IMR-90 (cell line): Measurements from ENCODE around the gene ANKRD44. TPM values are rescaled to one million over a fixed set of nuclear protein-coding genes. Genes with fewer than 3 reads are reported as not detected.

Source experiments
- ATAC-seq: fragments of 200-7000 bp; cut with Tn5 transposase; 2 replicates; pipeline ENCODE4 v1.9.1; 2020; ENCODE audit warnings: low read depth, mild to moderate bottlenecking, moderate library complexity
- BruUV-seq: library from RNA; stranded (reverse); fragments of 400-500 nt; replicated peaks from 2 replicates; lab custom pipeline; 2021; lab: Mats Ljungman, UMichigan
- CTCF ChIA-PET: fragments of 300-600 bp; formaldehyde crosslinking; extraction: SDS; loops from one replicate; lab custom pipeline; 2021; ENCODE audit warnings: antibody characterized with exemption; lab: Yijun Ruan, JAX
- POLR2A ChIA-PET: fragments of 300-600 bp; sonication (Branson Sonifier 250); formaldehyde crosslinking; loops from one replicate; lab custom pipeline; 2022; ENCODE audit warnings: antibody characterized with exemption; ENCODE audit not compliant: unreplicated experiment; lab: Charles Lee
- DNase-seq: peaks from one replicate; pipeline ENCODE4 v3.0.0; 2013
- H2AFZ ChIP-seq: replicated peaks from 2 replicates; pipeline ENCODE3; 2013; ENCODE audit warnings: low read length, mild to moderate bottlenecking; ENCODE audit not compliant: poor library complexity
- H2AK5ac ChIP-seq: 2 replicates; pipeline ENCODE4 v1.6.1; 2013; ENCODE audit warnings: low read depth, low read length, inconsistent platforms
- H2AK9ac ChIP-seq: replicated peaks from 2 replicates; pipeline ENCODE3; 2013; ENCODE audit warnings: mild to moderate bottlenecking, low read depth, low read length, moderate library complexity; ENCODE audit not compliant: poor library complexity
- H2BK120ac ChIP-seq: 2 replicates; pipeline ENCODE4 v1.6.1; 2013; ENCODE audit warnings: low read depth, low read length, inconsistent platforms
- H2BK15ac ChIP-seq: 3 replicates; pipeline ENCODE4 v1.6.1; 2013; ENCODE audit warnings: low read depth, low read length, inconsistent platforms
- H2BK20ac ChIP-seq: 2 replicates; pipeline ENCODE4 v1.6.1; 2013; ENCODE audit warnings: low read depth, mild to moderate bottlenecking, inconsistent platforms, low read length, moderate library complexity
- H2BK5ac ChIP-seq: 2 replicates; pipeline ENCODE4 v1.6.1; 2013; ENCODE audit warnings: mild to moderate bottlenecking, low read depth, low read length, inconsistent platforms; ENCODE audit not compliant: poor library complexity, severe bottlenecking
- H3K14ac ChIP-seq: replicated peaks from 2 replicates; pipeline ENCODE4 v1.6.1; 2013; ENCODE audit warnings: low read depth, low read length, inconsistent platforms
- H3K18ac ChIP-seq: 2 replicates; pipeline ENCODE4 v1.6.1; 2013; ENCODE audit warnings: low read depth, low read length, control low read depth
- H3K23ac ChIP-seq: 2 replicates; pipeline ENCODE4 v1.6.1; 2013; ENCODE audit warnings: low read depth, low read length, inconsistent platforms
- H3K27ac ChIP-seq: 2 replicates; pipeline ENCODE4 v1.5.1; 2013; ENCODE audit warnings: mild to moderate bottlenecking, control low read depth, low read length; ENCODE audit not compliant: insufficient read depth
- H3K27me3 ChIP-seq: 2 replicates; pipeline ENCODE4 v1.6.1; 2013; ENCODE audit warnings: low read length; ENCODE audit not compliant: control insufficient read depth, insufficient read depth
- H3K36me3 ChIP-seq: 2 replicates; pipeline ENCODE4 v1.6.1; 2013; ENCODE audit warnings: low read length, mixed read lengths; ENCODE audit not compliant: control insufficient read depth, insufficient read depth
- H3K4ac ChIP-seq: 2 replicates; pipeline ENCODE4 v1.6.1; 2013; ENCODE audit warnings: low read depth, low read length, inconsistent platforms
- H3K4me1 ChIP-seq: 2 replicates; pipeline ENCODE4 v1.6.1; 2013; ENCODE audit warnings: low read length, mixed read lengths; ENCODE audit not compliant: control insufficient read depth, insufficient read depth
- H3K4me2 ChIP-seq: 2 replicates; pipeline ENCODE4 v1.6.1; 2013; ENCODE audit warnings: low read depth, mild to moderate bottlenecking, control low read depth, low read length, moderate library complexity
- H3K4me3 ChIP-seq: 2 replicates; pipeline ENCODE4 v1.5.1; 2013; ENCODE audit warnings: low read depth, mild to moderate bottlenecking, control low read depth, low read length, moderate library complexity; ENCODE audit not compliant: insufficient read depth
- H3K56ac ChIP-seq: 2 replicates; pipeline ENCODE4 v1.6.1; 2013; ENCODE audit warnings: low read length, inconsistent platforms; ENCODE audit not compliant: insufficient read depth; ENCODE audit errors: extremely low read depth
- H3K79me1 ChIP-seq, 2 experiments: 2 replicates each; pipeline ENCODE4 v1.6.1; 2013; ENCODE audit warnings: low read length in 2 of 2, inconsistent platforms in 1 of 2, low read depth in 1 of 2
- H3K9ac ChIP-seq: 2 replicates; pipeline ENCODE4 v1.6.1; 2013; ENCODE audit warnings: low read depth, low read length, control low read depth
- H3K9me1 ChIP-seq: 2 replicates; pipeline ENCODE4 v1.6.1; 2013; ENCODE audit warnings: low read length, inconsistent platforms; ENCODE audit not compliant: insufficient read depth
- H3K9me3 ChIP-seq: 2 replicates; pipeline ENCODE4 v1.6.1; 2013; ENCODE audit warnings: low read length; ENCODE audit not compliant: control insufficient read depth, insufficient read depth
- H4K20me1 ChIP-seq: 2 replicates; pipeline ENCODE4 v1.6.1; 2013; ENCODE audit warnings: low read length, inconsistent platforms; ENCODE audit not compliant: insufficient read depth
- H4K5ac ChIP-seq: 2 replicates; pipeline ENCODE4 v1.6.1; 2013; ENCODE audit warnings: mild to moderate bottlenecking, low read depth, low read length, control low read depth
- H4K8ac ChIP-seq, 2 experiments: 2 replicates each; pipeline ENCODE4 v1.6.1; 2013; ENCODE audit warnings: low read depth in 2 of 2, low read length in 2 of 2, control low read depth in 1 of 2, inconsistent platforms in 1 of 2
- H4K91ac ChIP-seq: 2 replicates; pipeline ENCODE4 v1.6.1; 2013; ENCODE audit warnings: low read depth, low read length, inconsistent platforms; ENCODE audit not compliant: insufficient read depth
- BHLHE40 ChIP-seq: fragments of 150-350 bp; IDR thresholded peaks from 2 replicates; pipeline ENCODE4 v1.6.1; 2016; ENCODE audit warnings: mild to moderate bottlenecking, low read depth, low read length
- CEBPB ChIP-seq: IDR thresholded peaks from 2 replicates; pipeline ENCODE4 v1.6.1; 2012; ENCODE audit warnings: low read depth, low read length, improper control_type of control experiment
- CHD1 ChIP-seq: IDR thresholded peaks from 2 replicates; pipeline ENCODE4 v1.6.1; 2012; ENCODE audit warnings: low read depth, low read length, improper control_type of control experiment
- CTCF ChIP-seq: conservative IDR thresholded peaks from 2 replicates; pipeline ENCODE4 v1.5.1; 2012; ENCODE audit warnings: mild to moderate bottlenecking, low read depth, low read length, improper control_type of control experiment
- FOS ChIP-seq: fragments of 150-350 bp; IDR thresholded peaks from 2 replicates; pipeline ENCODE4 v1.6.1; 2016; ENCODE audit warnings: low read depth, low read length
- MAFK ChIP-seq: IDR thresholded peaks from 2 replicates; pipeline ENCODE4 v1.6.1; 2012; ENCODE audit warnings: low read depth, low read length, improper control_type of control experiment
- MAZ ChIP-seq: IDR thresholded peaks from 2 replicates; pipeline ENCODE4 v1.6.1; 2012; ENCODE audit warnings: low read depth, mild to moderate bottlenecking, low read length, improper control_type of control experiment, moderate library complexity, borderline replicate concordance
- MXI1 ChIP-seq: IDR thresholded peaks from 2 replicates; pipeline ENCODE4 v1.6.1; 2012; ENCODE audit warnings: low read depth, mild to moderate bottlenecking, low read length, moderate library complexity, borderline replicate concordance
- NFE2L2 ChIP-seq: fragments of 150-350 bp; IDR thresholded peaks from 2 replicates; pipeline ENCODE4 v1.6.1; 2016; ENCODE audit warnings: low read depth, mild to moderate bottlenecking, low read length
- POLR2A ChIP-seq: IDR thresholded peaks from 2 replicates; pipeline ENCODE4 v1.6.1; 2012; ENCODE audit warnings: mild to moderate bottlenecking, low read depth, low read length
- RAD21 ChIP-seq: IDR thresholded peaks from 2 replicates; pipeline ENCODE4 v1.6.1; 2012; ENCODE audit warnings: low read length, improper control_type of control experiment
- RCOR1 ChIP-seq: IDR thresholded peaks from 2 replicates; pipeline ENCODE4 v1.6.1; 2012; ENCODE audit warnings: mild to moderate bottlenecking, low read length, improper control_type of control experiment; ENCODE audit not compliant: insufficient replicate concordance
- RFX5 ChIP-seq: IDR thresholded peaks from 2 replicates; pipeline ENCODE4 v1.8.0; 2012; ENCODE audit warnings: low read depth, mild to moderate bottlenecking, low read length, moderate library complexity
- WGBS, 2 experiments: methylation state at CpG; one replicate each; pipeline versions ENCODE4 v1.1.5 to v1.1.7; 2013; ENCODE audit warnings: missing lambda C conversion rate in 2 of 2; ENCODE audit not compliant: insufficient read length in 1 of 2; ENCODE audit errors: extremely low coverage in 2 of 2; 5-methylcytosine and 5-hydroxymethylcytosine counted together
- dilution Hi-C: fragments of 300-500 bp; cut with HindIII; formaldehyde crosslinking; loops from one replicate; pipeline ENCODE4 v1.14.3; 2018; ENCODE audit warnings: low sequenced_read_pairs; ENCODE audit not compliant: unreplicated experiment
- in situ Hi-C: fragments of 300-500 bp; cut with MboI; formaldehyde crosslinking; loops from 3 replicates; pipeline ENCODE4 v1.14.3; 2019; ENCODE audit warnings: low sequenced_read_pairs, inconsistent platforms, mixed read lengths
- intact Hi-C: fragments of 100-400 bp; cut with micrococcal nuclease; formaldehyde crosslinking; loops from 2 replicates; pipeline ENCODE4 v1.10.0; 2022
- polyA plus RNA-seq, 3 experiments: library from polyadenylated mRNA; depleted of rRNA; stranded (reverse); fragments of >200 nt; gene quantifications; 2 replicates each; pipeline ENCODE4 v1.2.3, GENCODE V29; 2012; ENCODE audit warnings: low replicate concordance in 1 of 3
- total RNA-seq: library from RNA; depleted of rRNA; stranded (reverse); fragments of >200 nt; gene quantifications from 2 replicates; pipeline ENCODE4 v1.2.3, GENCODE V29; 2012
- TF ChIP-seq, protein P1 (sequence below): fragments of 150-350 bp; IDR thresholded peaks from 2 replicates; pipeline ENCODE4 v1.6.1; 2017; ENCODE audit warnings: mild to moderate bottlenecking, antibody characterized with exemption, low read length, low read depth
- TF ChIP-seq, protein P2 (sequence below): fragments of 150-350 bp; IDR thresholded peaks from 2 replicates; pipeline ENCODE4 v1.6.1; 2016; ENCODE audit warnings: low read depth, mild to moderate bottlenecking, low read length, moderate library complexity, borderline replicate concordance

ANKRD44 gene
- total and polyA plus RNA-seq, 2 of the 4 experiments (the other 2 are of a cell fraction): 5.2 to 15.6 TPM

DNA sequence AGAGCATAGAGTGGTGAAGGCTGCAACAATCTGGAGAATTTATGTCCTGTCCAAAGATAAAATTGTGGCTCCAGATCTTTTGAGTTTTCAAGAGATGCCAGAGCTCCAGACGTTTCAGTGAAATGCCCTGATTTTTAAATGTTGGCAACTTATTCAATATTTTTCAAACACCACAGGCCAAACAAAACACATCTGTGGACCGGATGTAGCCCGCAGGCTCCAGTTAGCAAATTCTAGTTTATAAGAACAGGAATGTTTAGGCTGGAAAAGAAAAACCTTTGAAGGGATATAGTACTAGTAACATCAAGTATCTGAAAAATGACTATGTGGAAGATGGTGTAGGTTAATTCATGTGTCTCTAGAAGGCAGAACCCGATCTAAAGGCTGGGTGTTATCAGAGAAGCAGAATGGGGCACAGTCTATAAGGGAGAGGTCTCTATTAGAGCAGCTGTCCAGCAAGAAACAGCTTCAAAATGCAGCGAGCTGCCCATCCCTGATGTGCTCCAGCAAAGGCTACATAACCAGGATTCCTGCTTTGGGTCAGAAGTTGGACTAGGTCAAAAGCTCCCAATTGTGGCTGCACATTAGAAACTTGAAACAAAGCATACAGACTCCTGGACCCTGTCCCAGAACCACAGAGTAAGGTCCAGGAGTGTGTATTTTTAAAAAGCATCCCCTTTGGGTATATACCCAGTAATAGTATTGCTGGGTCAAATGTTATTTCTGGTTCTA lies 105.9 kb downstream of the ANKRD44 start:
- Histone ChIP-seq H2AK9ac (no peak overlapping the region), H3K9me1 (peaks cover 13% of the 10 kb centered on the region), H3K79me1 (peaks cover 0 to 10% of the 10 kb centered on the region in 2 experiments; a peak in 1 of 4 replicates), H2AFZ (no peak overlapping the region), H3K18ac (no peak overlapping the region), H2BK5ac (no peak overlapping the region), H2BK120ac (no peak overlapping the region), H3K9ac (no peak overlapping the region), H2BK20ac (no peak overlapping the region), H4K8ac (no peak overlapping the region), H3K4me3 (no peak overlapping the region), H3K14ac (no peak overlapping the region), H3K9me3 (no peaks in the 10 kb centered on the region), H3K4me1 (peaks cover 11% of the 10 kb centered on the region), H3K27me3 (no peaks in the 10 kb centered on the region), H3K4me2 (peak overlapping the region; percentile 31; the same call in 1 of the 2 replicates), H3K56ac (no peak overlapping the region), H3K27ac (no peak overlapping the region), H3K4ac (no peak overlapping the region), H2BK15ac (no peak overlapping the region), H4K91ac (no peak overlapping the region), H3K36me3 (no peaks in the 10 kb centered on the region), H3K23ac (no peak overlapping the region), H2AK5ac (no peak overlapping the region), H4K5ac (no peak overlapping the region), H4K20me1 (no peaks in the 10 kb centered on the region)
- DNase-seq: peak; percentile 31
- ChIA-PET CTCF (interaction anchor here (1.5 kb wide), 1 partner anchor 13 kb away, joined by 4 read pairs; no protein-coding TSS in a partner anchor), POLR2A (no interaction called here)
- dilution Hi-C loops: no loop called here
- intact Hi-C loops: no loop called here
- BruUV-seq: no TSS peak
- 0% methylated on average over 2 of the region's 5 CpGs; no CpG with 5 or more reads in 1 of the 2 experiments for WGBS, 2 experiments
- in situ Hi-C loops: no loop called here
- ATAC-seq: peak; percentile 71
- TF ChIP-seq, protein P1, sequence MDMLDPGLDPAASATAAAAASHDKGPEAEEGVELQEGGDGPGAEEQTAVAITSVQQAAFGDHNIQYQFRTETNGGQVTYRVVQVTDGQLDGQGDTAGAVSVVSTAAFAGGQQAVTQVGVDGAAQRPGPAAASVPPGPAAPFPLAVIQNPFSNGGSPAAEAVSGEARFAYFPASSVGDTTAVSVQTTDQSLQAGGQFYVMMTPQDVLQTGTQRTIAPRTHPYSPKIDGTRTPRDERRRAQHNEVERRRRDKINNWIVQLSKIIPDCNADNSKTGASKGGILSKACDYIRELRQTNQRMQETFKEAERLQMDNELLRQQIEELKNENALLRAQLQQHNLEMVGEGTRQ: no peak
- TF ChIP-seq FOS (no peak), CEBPB (no peak), CHD1 (no peak), MXI1 (no peak), RFX5 (no peak), MAFK (no peak), RAD21 (no peak), RCOR1 (no peak), CTCF (no peak), MAZ (no peak), POLR2A (no peak), NFE2L2 (no peak), BHLHE40 (no peak)
- TF ChIP-seq, protein P2, sequence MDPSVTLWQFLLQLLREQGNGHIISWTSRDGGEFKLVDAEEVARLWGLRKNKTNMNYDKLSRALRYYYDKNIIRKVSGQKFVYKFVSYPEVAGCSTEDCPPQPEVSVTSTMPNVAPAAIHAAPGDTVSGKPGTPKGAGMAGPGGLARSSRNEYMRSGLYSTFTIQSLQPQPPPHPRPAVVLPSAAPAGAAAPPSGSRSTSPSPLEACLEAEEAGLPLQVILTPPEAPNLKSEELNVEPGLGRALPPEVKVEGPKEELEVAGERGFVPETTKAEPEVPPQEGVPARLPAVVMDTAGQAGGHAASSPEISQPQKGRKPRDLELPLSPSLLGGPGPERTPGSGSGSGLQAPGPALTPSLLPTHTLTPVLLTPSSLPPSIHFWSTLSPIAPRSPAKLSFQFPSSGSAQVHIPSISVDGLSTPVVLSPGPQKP: no peak
